H1 (cell line): Measurements from ENCODE around the gene WDR33. TPM values are rescaled to one million over a fixed set of nuclear protein-coding genes. Genes with fewer than 3 reads are reported as not detected.

Source experiments
- CTCF ChIA-PET: fragments of 300-600 bp; sonication (Branson Sonifier 250); formaldehyde crosslinking; loops from one replicate; lab custom pipeline; 2021; ENCODE audit not compliant: partially characterized antibody; lab: Charles Lee
- POLR2A ChIA-PET: fragments of 300-600 bp; sonication (Branson Sonifier 250); formaldehyde crosslinking; loops from one replicate; lab custom pipeline; 2021; ENCODE audit warnings: inconsistent platforms; ENCODE audit not compliant: partially characterized antibody; lab: Charles Lee
- DNase-seq, 2 experiments: peaks; one replicate each; pipeline versions ENCODE4 v3.0.0 to v3.0.0-alpha.2; 2010 to 2022; ENCODE audit warnings: low spot score in 2 of 2, low read depth in 1 of 2, mixed read lengths in 1 of 2
- FAIRE-seq: peaks from 2 replicates; lab custom pipeline; 2011; peaks lifted over from hg19 to GRCh38; lab: Jason Lieb, UNC
- H2AFZ ChIP-seq: 2 replicates; pipeline ENCODE4 v1.8.1; 2012; ENCODE audit warnings: low read length, inconsistent platforms
- H2AK5ac ChIP-seq: 2 replicates; pipeline ENCODE4 v1.6.1; 2013; ENCODE audit warnings: low read depth, low read length
- H2BK120ac ChIP-seq: replicated peaks from 2 replicates; pipeline ENCODE3; 2013; ENCODE audit warnings: low read depth, low read length, inconsistent platforms
- H2BK12ac ChIP-seq: 2 replicates; pipeline ENCODE4 v1.6.1; 2013; ENCODE audit warnings: low read depth, low read length
- H2BK15ac ChIP-seq: 2 replicates; pipeline ENCODE4 v1.6.1; 2013; ENCODE audit warnings: low read length
- H2BK20ac ChIP-seq: 2 replicates; pipeline ENCODE4 v1.6.1; 2013; ENCODE audit warnings: low read length
- H2BK5ac ChIP-seq: 2 replicates; pipeline ENCODE4 v1.6.1; 2013; ENCODE audit warnings: low read depth, low read length
- H3K14ac ChIP-seq: 2 replicates; pipeline ENCODE4 v1.6.1; 2013; ENCODE audit warnings: inconsistent platforms; ENCODE audit not compliant: insufficient read length
- H3K18ac ChIP-seq: 2 replicates; pipeline ENCODE4 v1.6.1; 2013; ENCODE audit warnings: low read length; ENCODE audit errors: extremely low read depth
- H3K23ac ChIP-seq: 2 replicates; pipeline ENCODE4 v1.6.1; 2013; ENCODE audit warnings: inconsistent platforms; ENCODE audit not compliant: insufficient read length
- H3K23me2 ChIP-seq: 2 replicates; pipeline ENCODE4 v1.6.1; 2013; ENCODE audit warnings: low read depth, low read length
- H3K27ac ChIP-seq: 2 replicates; pipeline ENCODE4 v1.6.1; 2011; ENCODE audit warnings: low read depth, low read length, inconsistent platforms
- H3K27me3 ChIP-seq, 4 experiments: replicated peaks in 1 of 4; 1 replicate in 1 of 4; 2 replicates in 3 of 4; pipeline versions ENCODE4 v1.6.1 to v1.8.1; 2011 to 2013; ENCODE audit warnings: low read length in 3 of 4, mild to moderate bottlenecking in 3 of 4, inconsistent platforms in 2 of 4, mixed read lengths in 2 of 4, moderate library complexity in 1 of 4; ENCODE audit not compliant: control insufficient read depth in 3 of 4, insufficient read depth in 3 of 4; ENCODE audit errors: extremely low read depth in 1 of 4
- H3K36me3 ChIP-seq, 4 experiments: 2 replicates each; pipeline versions ENCODE4 v1.6.1 to v1.8.1; 2011 to 2013; ENCODE audit warnings: mild to moderate bottlenecking in 4 of 4, low read length in 3 of 4, moderate library complexity in 2 of 4, control low read depth in 1 of 4, inconsistent platforms in 1 of 4; ENCODE audit not compliant: insufficient read depth in 4 of 4, control insufficient read depth in 2 of 4
- H3K4ac ChIP-seq: replicated peaks from 2 replicates; pipeline ENCODE3; 2013; ENCODE audit warnings: low read length, low read depth, mixed read lengths, inconsistent platforms; ENCODE audit not compliant: insufficient read length
- H3K4me1 ChIP-seq, 4 experiments: replicated peaks in 1 of 4; 1 replicate in 1 of 4; 2 replicates in 3 of 4; pipeline versions ENCODE4 v1.6.1 to v1.8.1; 2011 to 2013; ENCODE audit warnings: low read length in 3 of 4, inconsistent platforms in 2 of 4, mixed read lengths in 1 of 4; ENCODE audit not compliant: insufficient read depth in 4 of 4, control insufficient read depth in 3 of 4
- H3K4me2 ChIP-seq, 2 experiments: 2 replicates each; pipeline versions ENCODE4 v1.6.1 to v1.8.1; 2011 to 2013; ENCODE audit warnings: low read depth in 2 of 2, low read length in 2 of 2, control low read depth in 1 of 2, inconsistent platforms in 1 of 2, mild to moderate bottlenecking in 1 of 2; ENCODE audit not compliant: insufficient read depth in 1 of 2
- H3K4me3 ChIP-seq, 4 experiments: fragments of 200-600, 300-600 bp in 1 of 4; sonication (generic), shearing (Covaris generic), sonication (Bioruptor Twin) in 1 of 4; 2 replicates each; pipeline versions ENCODE4 v1.5.1 to v1.8.1; 2011 to 2016; ENCODE audit warnings: low read length in 4 of 4, low read depth in 3 of 4, control low read depth in 2 of 4, inconsistent platforms in 2 of 4, mild to moderate bottlenecking in 2 of 4, mixed read lengths in 1 of 4, moderate library complexity in 1 of 4; ENCODE audit not compliant: insufficient read depth in 2 of 4; ENCODE audit errors: extremely low read depth in 1 of 4
- H3K56ac ChIP-seq: replicated peaks from 2 replicates; pipeline ENCODE3; 2013; ENCODE audit warnings: low read depth, mild to moderate bottlenecking, mixed read lengths, low read length, inconsistent platforms; ENCODE audit not compliant: insufficient read length
- H3K79me1 ChIP-seq: 2 replicates; pipeline ENCODE4 v1.6.1; 2013; ENCODE audit warnings: low read depth, low read length, control low read depth
- H3K79me2 ChIP-seq, 2 experiments: 2 replicates each; pipeline versions ENCODE4 v1.6.1 to v1.8.1; 2012 to 2013; ENCODE audit warnings: low read length in 2 of 2, mild to moderate bottlenecking in 2 of 2, inconsistent platforms in 1 of 2; ENCODE audit not compliant: insufficient read depth in 2 of 2, control insufficient read depth in 1 of 2
- H3K9ac ChIP-seq, 4 experiments: replicated peaks in 1 of 4; 1 replicate in 1 of 4; 2 replicates in 3 of 4; pipeline versions ENCODE4 v1.6.1 to v1.8.1; 2011 to 2013; ENCODE audit warnings: low read depth in 3 of 4, low read length in 3 of 4, control low read depth in 2 of 4, mild to moderate bottlenecking in 2 of 4, moderate library complexity in 2 of 4, inconsistent platforms in 1 of 4; ENCODE audit errors: extremely low read depth in 1 of 4
- H3K9me3 ChIP-seq, 2 experiments: 2 replicates each; pipeline versions ENCODE4 v1.6.1 to v1.8.1; 2012 to 2013; ENCODE audit warnings: mild to moderate bottlenecking in 2 of 2, moderate library complexity in 2 of 2, control low read depth in 1 of 2, inconsistent platforms in 1 of 2, low read depth in 1 of 2, low read length in 1 of 2, mixed read lengths in 1 of 2; ENCODE audit not compliant: insufficient read depth in 2 of 2
- H4K20me1 ChIP-seq, 2 experiments: replicated peaks in 1 of 2; 2 replicates each; pipeline versions ENCODE3 to v1.8.1; 2011 to 2013; ENCODE audit warnings: inconsistent platforms in 2 of 2, low read length in 2 of 2, mild to moderate bottlenecking in 1 of 2; ENCODE audit not compliant: insufficient read depth in 2 of 2, control insufficient read depth in 1 of 2
- H4K5ac ChIP-seq: 2 replicates; pipeline ENCODE4 v1.6.1; 2013; ENCODE audit warnings: low read length, low read depth, mixed read lengths, inconsistent platforms; ENCODE audit not compliant: insufficient read length
- H4K8ac ChIP-seq: 2 replicates; pipeline ENCODE4 v1.8.0; 2013; ENCODE audit warnings: mild to moderate bottlenecking, moderate library complexity, low read length, inconsistent platforms; ENCODE audit not compliant: insufficient read depth; ENCODE audit errors: extremely low read depth
- H4K91ac ChIP-seq: replicated peaks from 2 replicates; pipeline ENCODE3; 2013; ENCODE audit warnings: low read length, mixed read lengths, inconsistent platforms; ENCODE audit not compliant: insufficient read length
- JUND ChIP-seq: IDR thresholded peaks from 2 replicates; pipeline ENCODE4 v1.6.1; 2011; ENCODE audit warnings: mild to moderate bottlenecking, improper control_type of control experiment, low read length
- TAF7 ChIP-seq: optimal IDR thresholded peaks from 2 replicates; pipeline ENCODE3; 2011; ENCODE audit warnings: low read depth, mild to moderate bottlenecking, inconsistent platforms, low read length, moderate library complexity, borderline replicate concordance
- YY1 ChIP-seq: IDR thresholded peaks from 2 replicates; pipeline ENCODE4 v1.6.1; 2011; ENCODE audit warnings: low read depth, mild to moderate bottlenecking, low read length
- WGBS, 2 experiments: shearing (Covaris generic) in 1 of 2; methylation state at CpG; one replicate each; pipeline versions ENCODE4 v1.1.6 to v1.1.7; 2013 to 2015; ENCODE audit warnings: low lambda C conversion rate in 2 of 2, mixed read lengths in 2 of 2, inconsistent platforms in 1 of 2, low coverage in 1 of 2, missing lambda C conversion rate in 1 of 2; ENCODE audit not compliant: insufficient replicate concordance in 2 of 2, insufficient coverage in 1 of 2, insufficient read length in 1 of 2; ENCODE audit errors: extremely low coverage in 1 of 2, missing lambda C conversion rate in 1 of 2; 5-methylcytosine and 5-hydroxymethylcytosine counted together
- polyA plus RNA-seq, 7 experiments: library from polyadenylated mRNA; depleted of rRNA in 3 of 7; stranded (reverse) in 5 of 7; unstranded in 2 of 7; fragments of >200 nt in 5 of 7; fragments of 200-250 nt in 2 of 7; gene quantifications; 1 replicate in 5 of 7; 2 replicates in 1 of 7; 4 replicates in 1 of 7; pipeline versions ENCODE4 v1.2.1 to v1.2.3, GENCODE V29; 2011 to 2013; ENCODE audit warnings: missing spikeins in 2 of 7, mixed read lengths in 2 of 7
- total RNA-seq: library from RNA; stranded (reverse); fragmentation: NEBNext Ultra II Directional; extraction: Animal tissue kit (Norgen Biotek cat#: 25700); gene quantifications from 2 replicates; pipeline ENCODE4 v1.2.1, GENCODE V29; 2021

The WDR33 gene
- total and polyA plus RNA-seq, 2 of the 8 experiments (the other 6 are each of a cell fraction or from before 2014, with no cell fraction given): 18.1 to 82.7 TPM

- DNase-seq (no peak), FAIRE-seq (no peak)
- Histone ChIP-seq H3K23me2 (no peaks in the 10 kb centered on the region), H3K9me3 (no peaks in the 10 kb centered on the region), H3K79me1 (peaks cover 11% of the 10 kb centered on the region), H2BK15ac (no peak overlapping the region), H4K20me1 (peaks cover 5 to 8% of the 10 kb centered on the region in 2 experiments), H4K8ac (no peak overlapping the region), H3K4me1 (no peaks in the 10 kb centered on the region), H3K36me3 (peaks cover 0 to 3% (median 0%) of the 10 kb centered on the region in 4 experiments; a peak in 1 of 8 replicates), H4K5ac (no peak overlapping the region), H4K91ac (no peak overlapping the region), H3K4ac (no peak overlapping the region), H2BK12ac (no peak overlapping the region), H3K4me3 (no peak overlapping the region), H3K56ac (no peak overlapping the region), H2BK20ac (no peak overlapping the region), H2AK5ac (no peak overlapping the region), H3K23ac (no peak overlapping the region), H3K14ac (no peak overlapping the region), H3K27ac (no peak overlapping the region), H3K4me2 (no peak overlapping the region), H2AFZ (no peak overlapping the region), H2BK120ac (no peak overlapping the region), H3K18ac (no peak overlapping the region), H3K79me2 (peaks cover 20 to 95% of the 10 kb centered on the region in 2 experiments), H3K27me3 (no peaks in the 10 kb centered on the region), H2BK5ac (no peak overlapping the region), H3K9ac (no peak overlapping the region)
- CTCF ChIA-PET: no interaction called here
- POLR2A ChIA-PET: interaction anchor here (1.3 to 3.3 kb wide), 3 partner anchors 9 to 15 kb away, joined by 4 to 14 read pairs (median 11); no protein-coding TSS in a partner anchor
- WGBS, 2 experiments: 91% methylated on average over 2 of the region's 2 CpGs; no CpG with 5 or more reads in 1 of the 2 experiments
- TF ChIP-seq JUND (no peak), YY1 (no peak), TAF7 (no peak)
Observed at GRCh38 chr2:127796389-127796788, 14.6 kb downstream of the WDR33 start.
